Lower lobe of right lung (tissue), 2 donors: Measurements from ENCODE around the gene TAOK1. TPM values are rescaled to one million over a fixed set of nuclear protein-coding genes. Genes with fewer than 3 reads are reported as not detected.

Experiments used
- ATAC-seq, 2 donors: fragments of 200-7000 bp; cut with Tn5 transposase; one replicate each; pipeline ENCODE4 v1.9.1; 2020 to 2022; ENCODE audit warnings: mild to moderate bottlenecking in 2 of 2, moderate library complexity in 2 of 2
- DNase-seq: peaks from one replicate; pipeline ENCODE4 v3.0.0-alpha.2; 2020
- H3K27ac ChIP-seq: fragments of 200-600 bp; one replicate; pipeline ENCODE4 v1.8.0; 2022
- H3K27me3 ChIP-seq: fragments of 200-600 bp; one replicate; pipeline ENCODE4 v1.8.0; 2022; ENCODE audit warnings: low read depth
- H3K36me3 ChIP-seq: fragments of 200-600 bp; one replicate; pipeline ENCODE4 v1.8.0; 2022; ENCODE audit warnings: mild to moderate bottlenecking
- H3K4me1 ChIP-seq: fragments of 200-600 bp; one replicate; pipeline ENCODE4 v1.8.0; 2022
- H3K4me3 ChIP-seq: fragments of 200-600 bp; one replicate; pipeline ENCODE4 v1.8.0; 2022; ENCODE audit warnings: mild to moderate bottlenecking
- H3K9me3 ChIP-seq: fragments of 200-600 bp; one replicate; pipeline ENCODE4 v1.8.0; 2022
- intact Hi-C: fragments of 100-400 bp; cut with DNase I; formaldehyde crosslinking; loops from one replicate; pipeline ENCODE4 v1.11.0; 2022
- total RNA-seq: library from RNA; stranded (reverse); fragmentation: NEBNext Ultra II Directional; extraction: Animal tissue kit (Norgen Biotek cat#: 25700); gene quantifications from one replicate; pipeline ENCODE4 v1.2.1, GENCODE V29; 2021
- TF ChIP-seq, protein P1 (sequence below): fragments of 200-600 bp; IDR thresholded peaks from one replicate; pipeline ENCODE4 v1.8.0; 2022; ENCODE audit warnings: antibody characterized with exemption, mild to moderate bottlenecking
- donor health status: DM: no; HTN: yes; CAD: no; lungs with severe emphysema.

Gene TAOK1
- total RNA-seq, 1 donor from 2014 or later = 70.6 TPM

DNA sequence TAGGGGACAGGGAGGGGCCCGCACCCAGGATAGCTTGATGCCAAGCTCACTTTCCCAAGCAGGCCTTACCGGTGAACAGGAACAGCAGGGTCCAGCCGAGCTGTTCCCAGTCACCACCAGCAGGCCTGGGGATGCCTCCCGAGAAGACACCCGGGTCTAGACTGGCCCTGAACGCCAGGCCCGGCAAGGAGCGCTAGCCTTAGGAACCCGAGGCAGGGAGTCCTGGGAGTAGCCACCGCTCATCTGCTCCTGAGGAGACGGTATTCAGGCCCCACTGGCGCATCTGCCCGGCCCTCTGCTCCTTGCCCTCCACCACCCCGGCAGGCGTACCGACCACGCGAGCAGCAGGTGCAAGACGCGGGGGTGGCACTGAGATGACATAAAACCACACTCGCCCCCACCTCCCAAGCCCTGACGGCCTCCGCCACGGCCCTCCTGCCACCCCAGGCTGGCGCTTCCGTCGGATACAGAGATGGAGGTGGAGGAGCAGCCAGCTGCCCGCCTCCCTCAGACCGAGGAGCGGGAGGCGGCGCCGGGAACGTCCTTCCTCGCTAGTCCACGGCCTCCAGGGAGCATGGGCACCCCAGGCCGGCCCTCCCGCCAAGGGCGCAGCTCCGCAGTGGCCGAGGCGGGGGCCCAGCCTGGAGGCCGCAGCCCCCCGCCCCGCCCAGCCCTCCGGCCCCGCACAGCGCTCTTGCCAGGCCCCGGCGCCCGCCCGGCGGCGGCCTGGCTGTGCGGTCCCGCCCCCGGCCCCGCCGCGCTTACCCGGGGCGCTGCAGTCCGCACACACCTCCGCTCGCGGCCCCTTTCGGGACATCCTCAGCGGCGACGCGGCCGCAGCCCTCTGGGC lies 198.6 kb downstream of the TAOK1 start:
- ATAC-seq = peak in 1 of 2 donors; percentile 0

DNA sequence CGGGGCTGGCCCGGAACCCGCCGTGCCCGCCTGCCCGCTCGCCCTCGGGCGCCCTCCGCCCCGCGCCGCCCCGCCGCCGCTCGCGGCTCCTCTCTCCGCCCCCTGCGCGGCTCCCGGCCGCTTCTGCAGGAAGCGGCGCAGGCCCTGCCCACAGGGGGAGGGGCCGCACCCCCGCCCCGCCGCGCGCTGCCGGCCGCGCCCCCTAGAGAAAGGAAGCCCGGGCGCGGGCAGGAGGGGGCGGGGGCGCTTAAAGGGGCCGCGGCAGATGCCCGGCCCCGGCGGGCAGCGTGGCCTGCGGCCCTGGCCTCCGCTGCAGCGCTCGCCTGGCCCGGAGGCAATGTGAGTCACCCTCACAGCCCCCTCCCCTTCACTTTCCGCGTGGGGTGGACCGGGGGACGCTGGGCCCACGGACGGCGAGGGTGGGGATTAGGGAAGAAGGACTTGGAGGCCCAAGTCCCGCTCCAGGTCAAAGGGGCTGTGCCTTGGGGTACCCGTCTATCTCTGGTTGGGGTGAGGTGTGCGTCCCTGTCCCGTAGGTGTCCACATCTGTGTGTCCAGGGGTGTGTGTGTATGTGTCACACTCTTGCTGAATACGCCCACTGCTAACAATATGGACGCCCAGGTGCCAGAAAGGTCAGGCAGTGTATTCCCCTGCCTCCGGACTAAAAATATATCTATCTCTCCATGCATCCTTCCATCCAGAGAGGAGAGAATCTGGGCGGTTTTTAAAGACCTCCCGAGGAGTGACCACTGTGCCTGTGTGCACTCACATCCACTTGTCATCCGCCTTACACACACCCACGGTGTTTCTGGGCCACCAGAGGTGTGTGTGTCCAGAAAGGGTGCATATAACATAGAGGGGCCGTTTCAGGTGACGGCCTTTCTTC lies 199.6 kb downstream of the TAOK1 start, which contains the start of gene GIT1:
Gene GIT1, minus strand, starts transcription at position 125 of the 887 bp plus-strand sequence. CDS start 270 bp downstream, outside the sequence.
- intact Hi-C loops = no loop called here
- H3K4me3 ChIP-seq = peak within 1 kb of the TSS; percentile 90
- peak within 1 kb of the TSS; percentile 84 for H3K27ac ChIP-seq
- TF ChIP-seq, protein P1, sequence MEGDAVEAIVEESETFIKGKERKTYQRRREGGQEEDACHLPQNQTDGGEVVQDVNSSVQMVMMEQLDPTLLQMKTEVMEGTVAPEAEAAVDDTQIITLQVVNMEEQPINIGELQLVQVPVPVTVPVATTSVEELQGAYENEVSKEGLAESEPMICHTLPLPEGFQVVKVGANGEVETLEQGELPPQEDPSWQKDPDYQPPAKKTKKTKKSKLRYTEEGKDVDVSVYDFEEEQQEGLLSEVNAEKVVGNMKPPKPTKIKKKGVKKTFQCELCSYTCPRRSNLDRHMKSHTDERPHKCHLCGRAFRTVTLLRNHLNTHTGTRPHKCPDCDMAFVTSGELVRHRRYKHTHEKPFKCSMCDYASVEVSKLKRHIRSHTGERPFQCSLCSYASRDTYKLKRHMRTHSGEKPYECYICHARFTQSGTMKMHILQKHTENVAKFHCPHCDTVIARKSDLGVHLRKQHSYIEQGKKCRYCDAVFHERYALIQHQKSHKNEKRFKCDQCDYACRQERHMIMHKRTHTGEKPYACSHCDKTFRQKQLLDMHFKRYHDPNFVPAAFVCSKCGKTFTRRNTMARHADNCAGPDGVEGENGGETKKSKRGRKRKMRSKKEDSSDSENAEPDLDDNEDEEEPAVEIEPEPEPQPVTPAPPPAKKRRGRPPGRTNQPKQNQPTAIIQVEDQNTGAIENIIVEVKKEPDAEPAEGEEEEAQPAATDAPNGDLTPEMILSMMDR = no peak
- peaks cover 79% of the 10 kb centered on the region for H3K4me1 ChIP-seq
- no peaks in the 10 kb centered on the region for H3K27me3 ChIP-seq
- no peaks in the 10 kb centered on the region for H3K36me3 ChIP-seq
- no peaks in the 10 kb centered on the region for H3K9me3 ChIP-seq
- DNase-seq = peak; percentile 90
- ATAC-seq = peak; percentile 88 to 89

More for the DNA sequence above, 198.6 kb downstream of the TAOK1 start:
- H3K36me3 ChIP-seq = no peaks in the 10 kb centered on the region
- DNase-seq = peak; percentile 67
- H3K27ac ChIP-seq = peak overlapping the region; percentile 84
- TF ChIP-seq, protein P1 = no peak
- intact Hi-C loops = no loop called here
- no peaks in the 10 kb centered on the region for H3K9me3 ChIP-seq
- no peaks in the 10 kb centered on the region for H3K27me3 ChIP-seq
- peaks cover 84% of the 10 kb centered on the region for H3K4me1 ChIP-seq
- H3K4me3 ChIP-seq = peak overlapping the region; percentile 90

DNA sequence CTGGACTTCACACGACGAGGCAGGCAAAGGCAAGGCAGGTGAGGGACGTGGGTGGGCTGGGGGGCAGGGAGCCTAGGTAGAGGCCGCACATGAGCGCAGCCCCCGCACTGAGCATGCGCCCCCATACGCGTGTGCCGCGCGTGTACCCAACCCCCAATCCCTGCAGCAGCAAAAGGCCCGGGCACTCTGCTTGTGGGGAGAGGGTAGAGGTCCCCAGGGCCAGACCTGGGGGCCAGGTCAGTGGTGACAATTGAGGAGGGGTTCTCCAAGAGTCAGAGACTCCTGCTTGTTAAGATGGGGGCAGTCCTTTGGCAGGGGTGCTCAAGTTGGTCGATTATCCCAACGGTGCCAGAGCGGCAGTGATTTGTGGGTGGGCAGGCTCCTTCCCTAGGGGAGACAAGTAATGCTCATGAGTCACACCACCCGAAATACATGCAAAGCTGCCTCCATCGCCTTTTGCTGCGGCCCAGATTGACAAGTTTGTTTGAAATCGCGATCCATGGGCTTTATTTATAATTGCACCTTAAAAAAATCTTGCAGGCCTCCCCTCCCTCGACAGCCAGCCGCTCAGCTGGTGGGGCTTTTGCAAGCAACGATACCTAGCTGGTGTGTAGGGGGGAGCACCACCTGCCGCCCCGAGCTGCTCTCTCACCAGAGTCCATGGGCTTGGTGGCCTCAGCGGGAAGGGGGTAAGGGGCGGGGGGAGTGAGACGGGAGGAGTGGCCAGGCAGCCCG lies 200.4 kb downstream of the TAOK1 start:
- intact Hi-C loops = no loop called here
- Histone ChIP-seq H3K4me1 (peaks cover 71% of the 10 kb centered on the region), H3K4me3 (peak overlapping the region; percentile 63), H3K27me3 (no peaks in the 10 kb centered on the region), H3K36me3 (no peaks in the 10 kb centered on the region), H3K27ac (peak overlapping the region; percentile 77), H3K9me3 (no peaks in the 10 kb centered on the region)
- TF ChIP-seq, protein P1 = no peak
- DNase-seq = no peak
- no peak for ATAC-seq

DNA sequence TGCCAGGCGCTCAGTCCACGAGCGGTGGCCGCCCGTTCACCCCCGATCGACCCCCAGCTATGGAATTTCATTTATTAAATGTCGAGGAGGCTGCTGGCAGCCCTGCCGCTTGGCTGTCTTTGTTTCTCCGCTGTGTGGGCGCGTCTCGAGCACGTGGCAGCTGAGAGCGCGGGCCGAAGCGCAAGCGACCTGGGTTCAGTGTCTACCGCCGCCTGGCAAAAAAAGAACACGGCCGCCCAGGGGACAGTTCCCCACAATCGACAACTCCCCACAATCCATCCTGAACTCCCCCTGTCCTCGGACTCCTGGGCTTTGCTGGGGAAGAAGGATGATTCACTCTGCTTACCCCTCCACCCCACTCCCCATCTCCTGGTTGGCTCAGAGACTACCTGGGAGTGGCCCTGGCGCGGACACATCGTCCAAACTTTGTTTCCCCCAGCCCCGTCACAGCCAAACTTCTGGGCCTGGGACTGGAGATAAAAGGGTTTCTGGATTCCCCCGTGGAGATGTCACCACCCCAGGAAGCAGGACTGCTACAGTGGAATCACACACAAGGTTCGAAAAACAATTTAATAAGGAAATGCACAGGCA lies 201.1 kb downstream of the TAOK1 start:
- DNase-seq = peak; percentile 62
- Histone ChIP-seq H3K27me3 (no peaks in the 10 kb centered on the region), H3K4me3 (peak overlapping the region; percentile 63), H3K27ac (peak overlapping the region; percentile 77), H3K36me3 (no peaks in the 10 kb centered on the region), H3K4me1 (peaks cover 64% of the 10 kb centered on the region), H3K9me3 (no peaks in the 10 kb centered on the region)
- intact Hi-C loops = no loop called here
- TF ChIP-seq, protein P1 = no peak
- ATAC-seq = peak in 1 of 2 donors; percentile 5
